PFSK-1 (cell line): Measurements from ENCODE around the gene RASSF8.

Experiments
- FOXP2 ChIP-seq: optimal IDR thresholded peaks from 2 replicates; pipeline ENCODE3; 2011; ENCODE audit warnings: borderline replicate concordance, control low read depth, inconsistent platforms; ENCODE audit not compliant: insufficient read depth; ENCODE audit errors: extremely low read length, extremely low read depth
- POLR2AphosphoS5 ChIP-seq: IDR thresholded peaks from 2 replicates; pipeline ENCODE4 v1.6.1; 2012; ENCODE audit warnings: low read depth, mild to moderate bottlenecking, control low read depth, low read length, moderate library complexity
- SIN3A ChIP-seq: IDR thresholded peaks from 2 replicates; pipeline ENCODE4 v1.6.1; 2012; ENCODE audit warnings: mild to moderate bottlenecking, low read length, moderate library complexity, borderline replicate concordance; ENCODE audit not compliant: insufficient read depth
- TAF1 ChIP-seq: IDR thresholded peaks from 2 replicates; pipeline ENCODE4 v1.6.1; 2012; ENCODE audit warnings: low read length, control low read depth, borderline replicate concordance; ENCODE audit not compliant: insufficient read depth
- TF ChIP-seq, protein P1 (sequence below), 2 experiments: IDR thresholded peaks; 2 replicates each; pipeline versions ENCODE4 v1.6.1 to v1.8.0; 2011 to 2012; ENCODE audit warnings: low read depth in 2 of 2, low read length in 2 of 2, control low read depth in 1 of 2, inconsistent platforms in 1 of 2, mild to moderate bottlenecking in 1 of 2, moderate library complexity in 1 of 2; ENCODE audit not compliant: insufficient read depth in 1 of 2

RASSF8 gene

DNA sequence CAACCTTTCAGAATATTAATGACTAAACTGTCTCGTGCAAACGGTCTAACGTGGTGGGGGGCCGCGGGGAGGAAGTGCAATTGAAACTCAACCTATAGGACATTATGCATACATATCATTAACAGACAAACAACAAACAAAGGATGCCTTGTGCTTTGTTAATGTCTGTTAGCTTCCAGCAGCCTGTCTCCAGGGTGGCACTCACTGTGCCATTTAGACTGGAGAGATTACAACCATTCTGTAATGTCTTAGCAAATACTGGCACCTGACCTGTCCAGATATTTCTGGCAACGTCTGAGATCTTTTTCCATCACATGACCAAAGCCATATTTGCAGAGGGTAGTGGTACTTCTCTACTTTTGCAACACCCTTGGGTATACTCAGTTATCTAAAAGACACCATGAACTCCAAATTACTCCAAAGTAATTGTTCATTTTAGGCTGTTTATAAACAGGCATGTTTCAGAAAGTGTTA lies 154.7 kb downstream of the RASSF8 start:
- no peak for TF ChIP-seq SIN3A
- TF ChIP-seq, protein P1, sequence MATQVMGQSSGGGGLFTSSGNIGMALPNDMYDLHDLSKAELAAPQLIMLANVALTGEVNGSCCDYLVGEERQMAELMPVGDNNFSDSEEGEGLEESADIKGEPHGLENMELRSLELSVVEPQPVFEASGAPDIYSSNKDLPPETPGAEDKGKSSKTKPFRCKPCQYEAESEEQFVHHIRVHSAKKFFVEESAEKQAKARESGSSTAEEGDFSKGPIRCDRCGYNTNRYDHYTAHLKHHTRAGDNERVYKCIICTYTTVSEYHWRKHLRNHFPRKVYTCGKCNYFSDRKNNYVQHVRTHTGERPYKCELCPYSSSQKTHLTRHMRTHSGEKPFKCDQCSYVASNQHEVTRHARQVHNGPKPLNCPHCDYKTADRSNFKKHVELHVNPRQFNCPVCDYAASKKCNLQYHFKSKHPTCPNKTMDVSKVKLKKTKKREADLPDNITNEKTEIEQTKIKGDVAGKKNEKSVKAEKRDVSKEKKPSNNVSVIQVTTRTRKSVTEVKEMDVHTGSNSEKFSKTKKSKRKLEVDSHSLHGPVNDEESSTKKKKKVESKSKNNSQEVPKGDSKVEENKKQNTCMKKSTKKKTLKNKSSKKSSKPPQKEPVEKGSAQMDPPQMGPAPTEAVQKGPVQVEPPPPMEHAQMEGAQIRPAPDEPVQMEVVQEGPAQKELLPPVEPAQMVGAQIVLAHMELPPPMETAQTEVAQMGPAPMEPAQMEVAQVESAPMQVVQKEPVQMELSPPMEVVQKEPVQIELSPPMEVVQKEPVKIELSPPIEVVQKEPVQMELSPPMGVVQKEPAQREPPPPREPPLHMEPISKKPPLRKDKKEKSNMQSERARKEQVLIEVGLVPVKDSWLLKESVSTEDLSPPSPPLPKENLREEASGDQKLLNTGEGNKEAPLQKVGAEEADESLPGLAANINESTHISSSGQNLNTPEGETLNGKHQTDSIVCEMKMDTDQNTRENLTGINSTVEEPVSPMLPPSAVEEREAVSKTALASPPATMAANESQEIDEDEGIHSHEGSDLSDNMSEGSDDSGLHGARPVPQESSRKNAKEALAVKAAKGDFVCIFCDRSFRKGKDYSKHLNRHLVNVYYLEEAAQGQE (IDR thresholded peaks at IDR 0.05; ENCODE audit: insufficient read depth in 1 of 2, low read depth in 2 of 2, low read length in 2 of 2) = no peak
- TF ChIP-seq FOXP2 = no peak
- no peak for TF ChIP-seq TAF1
- TF ChIP-seq POLR2AphosphoS5 = no peak

DNA sequence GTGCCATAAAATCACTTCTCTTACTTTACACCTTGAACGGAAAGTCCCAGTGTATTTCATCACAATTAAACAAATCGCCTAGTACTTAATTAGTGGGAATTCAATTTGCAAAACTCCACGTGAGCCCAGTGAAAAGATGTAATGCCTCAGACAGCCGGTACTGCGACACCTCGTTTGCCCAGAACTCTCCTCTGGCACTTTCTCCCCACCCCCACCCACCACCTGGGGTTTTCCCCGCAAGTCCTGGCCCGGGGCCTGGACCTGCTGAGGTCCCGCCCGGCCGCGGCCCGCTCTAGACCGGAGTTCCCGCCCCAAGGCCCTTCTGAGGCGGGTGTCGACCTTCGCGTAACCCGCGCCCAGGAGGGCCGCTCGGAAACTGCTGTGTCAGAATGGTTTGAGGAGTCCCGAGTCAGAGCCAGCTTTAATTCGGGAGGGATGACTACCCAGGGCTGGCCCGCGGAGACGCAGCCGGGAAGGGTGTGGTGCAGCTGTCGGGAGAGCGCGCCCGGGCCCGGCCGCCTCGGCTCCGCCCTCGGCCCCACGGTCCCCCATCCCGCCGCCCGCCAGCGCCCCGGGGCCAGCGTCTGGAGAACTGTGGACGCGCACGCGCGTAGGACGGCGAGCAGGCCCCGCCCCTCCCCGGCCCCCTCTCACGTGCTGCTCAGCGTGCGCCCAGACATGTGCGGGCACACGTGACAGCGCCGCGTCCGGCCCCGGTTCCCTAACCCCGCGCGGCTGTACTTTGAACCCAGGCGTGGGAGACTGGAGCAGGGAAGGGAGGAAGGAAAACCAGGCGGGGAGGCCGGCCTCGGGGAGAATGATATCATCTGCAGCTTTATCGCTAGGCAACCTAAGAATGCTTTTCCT lies 155.6 kb downstream of the RASSF8 start:
- TF ChIP-seq SIN3A (peak; percentile 97), FOXP2 (peak; percentile 95), POLR2AphosphoS5 (no peak)

DNA sequence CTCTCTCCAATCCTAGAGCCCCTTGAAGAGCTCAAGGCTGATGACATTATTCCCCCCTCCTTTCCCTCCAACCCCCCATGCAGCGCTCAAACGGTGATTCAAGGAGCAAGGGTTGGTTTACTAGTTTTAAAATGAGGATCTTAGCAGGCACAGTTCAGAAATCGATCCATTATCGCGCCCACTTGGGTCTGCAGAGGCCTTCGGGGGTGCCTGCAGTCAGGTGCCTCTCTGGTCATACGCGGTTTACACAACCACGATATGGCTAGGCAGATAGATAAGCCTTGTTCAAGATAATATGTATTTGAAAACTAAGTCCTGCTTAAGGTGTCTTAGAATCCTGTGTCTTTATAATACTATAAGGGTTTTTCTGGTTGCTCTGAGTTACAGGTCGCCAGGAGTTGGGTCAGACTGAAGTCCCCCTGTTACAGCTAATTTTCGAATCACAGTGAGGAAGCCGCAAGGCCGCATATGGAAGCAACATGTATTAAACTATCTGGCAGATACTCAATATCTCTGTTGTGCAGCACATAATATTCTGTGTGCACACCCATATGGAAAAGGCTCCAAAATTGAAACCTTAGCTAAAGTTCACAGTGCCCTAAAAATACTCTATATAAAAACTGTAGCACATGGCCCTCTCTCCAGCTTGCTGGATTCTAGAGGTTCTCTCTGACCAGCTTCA lies 156.4 kb downstream of the RASSF8 start:
- TF ChIP-seq FOXP2 = no peak
- TF ChIP-seq TAF1 = no peak
- TF ChIP-seq SIN3A = no peak
- no peak for TF ChIP-seq POLR2AphosphoS5
- TF ChIP-seq, protein P1 (IDR thresholded peaks at IDR 0.05; ENCODE audit: insufficient read depth in 1 of 2, low read depth in 2 of 2, low read length in 2 of 2) = no peak

DNA sequence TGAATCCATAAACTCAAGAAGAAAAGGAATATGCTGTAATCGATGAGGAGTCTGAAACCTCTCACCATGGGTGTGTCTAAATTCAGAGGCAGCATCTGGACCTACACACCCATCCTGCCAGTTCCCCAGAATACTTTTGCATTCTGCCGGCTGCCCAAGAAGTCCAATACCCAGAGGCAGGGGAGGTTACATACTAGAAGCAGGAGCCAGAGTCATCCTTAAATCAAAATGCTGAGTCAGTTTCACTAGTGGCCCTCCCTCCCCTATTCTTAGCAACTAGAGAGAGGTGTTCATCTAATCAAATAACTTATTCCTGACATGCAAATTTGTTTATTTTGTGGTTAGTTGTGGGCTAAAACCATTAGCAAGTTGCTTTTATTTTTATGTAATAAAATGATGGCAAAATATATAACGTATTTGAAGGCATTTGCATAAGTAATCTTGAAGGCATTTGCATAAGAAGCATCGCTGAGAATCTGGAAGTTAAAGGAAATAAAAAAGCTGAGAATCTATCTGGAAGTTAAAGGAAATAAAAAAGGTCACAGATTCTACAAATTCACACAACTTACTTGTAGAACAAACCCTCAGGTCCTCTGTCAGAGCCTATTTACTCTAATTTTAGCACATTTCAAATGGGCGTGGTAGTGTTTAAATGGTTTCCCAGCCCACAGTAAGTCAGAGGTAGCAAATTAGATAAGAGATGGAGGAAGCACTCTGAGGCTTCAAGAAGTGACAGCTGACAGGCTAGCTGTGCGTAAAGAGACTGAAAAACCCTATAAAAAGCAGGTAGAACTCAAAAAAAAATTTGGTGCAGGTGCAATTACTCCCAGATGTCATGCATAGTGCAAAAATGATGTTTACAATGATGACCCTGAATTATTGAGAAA lies 158.6 kb downstream of the RASSF8 start:
- TF ChIP-seq FOXP2 = no peak
- TF ChIP-seq, protein P1 (IDR thresholded peaks at IDR 0.05; ENCODE audit: insufficient read depth in 1 of 2, low read depth in 2 of 2, low read length in 2 of 2) = no peak
- no peak for TF ChIP-seq TAF1
- no peak for TF ChIP-seq POLR2AphosphoS5
- TF ChIP-seq SIN3A = no peak

DNA sequence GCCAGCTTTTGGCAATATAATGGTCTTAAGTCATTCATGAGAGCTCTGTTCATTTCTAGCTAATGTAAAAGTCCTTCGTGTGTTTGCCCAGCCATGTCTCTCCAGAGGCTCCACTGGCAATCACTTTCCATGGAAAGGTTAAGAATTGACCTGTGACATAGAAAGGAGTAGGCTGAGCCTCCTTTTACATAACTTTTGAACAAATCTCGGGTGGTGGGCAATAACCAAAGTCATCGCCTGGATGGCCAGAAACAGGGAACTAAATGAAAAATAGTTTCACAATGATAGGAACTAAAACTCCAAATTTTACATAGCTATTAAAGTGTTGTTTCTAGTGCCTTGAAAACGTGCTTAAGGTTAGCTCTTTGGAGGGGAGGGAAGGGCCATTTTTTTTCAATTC lies 159.8 kb downstream of the RASSF8 start:
- TF ChIP-seq TAF1 (no peak), SIN3A (no peak), POLR2AphosphoS5 (no peak), FOXP2 (no peak)
- TF ChIP-seq, protein P1 (IDR thresholded peaks at IDR 0.05; ENCODE audit: insufficient read depth in 1 of 2, low read depth in 2 of 2, low read length in 2 of 2) = no peak
